ENCODE results near the gene BTBD17. TPM values are rescaled to one million over a fixed set of nuclear protein-coding genes. Genes with fewer than 3 reads are reported as not detected.

The BTBD17 gene
- polyA plus RNA-seq, 1 experiment: not detected

DNA sequence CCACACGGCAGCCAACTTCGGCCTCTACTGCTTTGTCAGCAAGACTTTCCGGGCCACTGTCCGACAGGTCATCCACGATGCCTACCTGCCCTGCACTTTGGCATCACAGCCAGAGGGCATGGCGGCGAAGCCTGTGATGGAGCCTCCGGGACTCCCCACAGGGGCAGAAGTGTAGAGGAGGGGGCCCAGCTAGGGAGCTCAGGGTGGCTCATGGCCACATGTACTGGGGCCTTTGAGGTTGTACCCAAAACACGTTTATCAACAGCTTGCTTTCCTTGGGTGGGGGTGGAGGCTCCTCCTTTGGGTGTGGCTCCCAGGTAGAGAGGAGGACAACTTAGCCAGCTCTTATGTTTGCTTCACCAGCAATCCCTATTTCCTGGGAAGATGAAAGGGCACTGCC, 10.8 kb upstream of the BTBD17 start:
- Histone ChIP-seq H3K4me3 (ENCODE audit: low read depth, low read length) (no peak overlapping the region), H3K27me3 (ENCODE audit: control insufficient read depth, insufficient read depth, low read length) (peaks cover 4% of the 10 kb centered on the region), H3K27ac (ENCODE audit: low read depth, low read length) (no peak overlapping the region), H3K9me3 (ENCODE audit: control insufficient read depth, insufficient read depth, low read length) (no peaks in the 10 kb centered on the region; the same call in 1 of the 2 replicates)
- DNase-seq (ENCODE audit: low read depth, low spot score): no peak
- CTCF ChIA-PET: no interaction called here
- POLR2A ChIA-PET: no interaction called here
- TF ChIP-seq CTCF (IDR thresholded peaks at IDR 0.05; ENCODE audit: low read depth, low read length): no peak

GRCh38 chr17:74371653-74372147, 10.0 kb upstream of the BTBD17 start:
- no peaks in the 10 kb centered on the region; the same call in 1 of the 2 replicates for H3K9me3 ChIP-seq (ENCODE audit: control insufficient read depth, insufficient read depth, low read length)
- H3K4me3 ChIP-seq (ENCODE audit: low read depth, low read length): no peak overlapping the region
- POLR2A ChIA-PET: no interaction called here
- CTCF ChIA-PET: no interaction called here
- H3K27ac ChIP-seq (ENCODE audit: low read depth, low read length): no peak overlapping the region
- TF ChIP-seq CTCF (IDR thresholded peaks at IDR 0.05; ENCODE audit: low read depth, low read length): no peak
- H3K27me3 ChIP-seq (ENCODE audit: control insufficient read depth, insufficient read depth, low read length): peaks cover 4% of the 10 kb centered on the region
- DNase-seq (ENCODE audit: low read depth, low spot score): no peak

GRCh38 chr17:74369665-74370490, 8.2 kb upstream of the BTBD17 start:
- H3K27me3 ChIP-seq (ENCODE audit: control insufficient read depth, insufficient read depth, low read length): peaks cover 4% of the 10 kb centered on the region
- H3K27ac ChIP-seq (ENCODE audit: low read depth, low read length): no peak overlapping the region
- CTCF ChIA-PET: interaction anchor here (1.1 to 2.9 kb wide), 5 partner anchors 9 to 88 kb away, joined by 3 to 37 read pairs (median 3); no protein-coding TSS in a partner anchor
- TF ChIP-seq CTCF (IDR thresholded peaks at IDR 0.05; ENCODE audit: low read depth, low read length): no peak
- no peak overlapping the region for H3K4me3 ChIP-seq (ENCODE audit: low read depth, low read length)
- no peaks in the 10 kb centered on the region; the same call in 1 of the 2 replicates for H3K9me3 ChIP-seq (ENCODE audit: control insufficient read depth, insufficient read depth, low read length)
- POLR2A ChIA-PET: no interaction called here
- no peak for DNase-seq (ENCODE audit: low read depth, low spot score)

DNA sequence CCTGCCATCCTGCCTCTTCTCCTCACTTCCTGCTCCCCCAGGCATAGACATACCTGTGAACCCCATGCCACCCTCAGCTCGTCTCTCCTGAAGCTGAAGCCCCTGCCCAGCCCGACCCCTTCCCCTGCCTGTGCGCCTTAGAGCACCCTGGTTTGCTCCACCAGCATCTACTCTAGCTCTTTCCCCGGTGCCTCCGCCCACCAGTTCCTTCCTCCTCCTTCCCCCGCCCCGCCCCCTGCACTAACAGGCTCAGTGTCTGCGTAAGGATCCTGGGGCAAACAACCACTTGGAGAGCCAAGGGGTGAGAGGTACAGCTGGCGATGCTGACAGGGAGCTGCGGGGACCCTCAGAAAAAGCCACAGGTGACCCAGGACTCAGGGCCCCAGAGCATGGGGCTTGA, 7.6 kb upstream of the BTBD17 start:
- no peak for TF ChIP-seq CTCF (IDR thresholded peaks at IDR 0.05; ENCODE audit: low read depth, low read length)
- Histone ChIP-seq H3K9me3 (ENCODE audit: control insufficient read depth, insufficient read depth, low read length) (no peaks in the 10 kb centered on the region; the same call in 1 of the 2 replicates), H3K27me3 (ENCODE audit: control insufficient read depth, insufficient read depth, low read length) (peaks cover 4% of the 10 kb centered on the region), H3K4me3 (ENCODE audit: low read depth, low read length) (no peak overlapping the region), H3K27ac (ENCODE audit: low read depth, low read length) (no peak overlapping the region)
- POLR2A ChIA-PET: no interaction called here
- CTCF ChIA-PET: interaction anchor here (1.0 to 2.9 kb wide), 7 partner anchors 9 to 220 kb away, joined by 3 to 37 read pairs (median 4); no protein-coding TSS in a partner anchor
- DNase-seq (ENCODE audit: low read depth, low spot score): no peak

Data from AG04450 (cell line).